ENCODE results near the gene MEAK7.

- TF ChIP-seq CTCF (IDR thresholded peaks at IDR 0.05) (no peak), POLR2A (IDR thresholded peaks at IDR 0.05) (no peak)
Observed at GRCh38 chr16:84471316-84471715, 33.1 kb downstream of the MEAK7 start.

All from Peyer's patch (tissue), 4 donors.